ELR (cell line): ENCODE measurements around the gene SRP68.

Experiments
- DNase-seq: peaks from one replicate; pipeline ENCODE4 v3.0.0-alpha.2; 2015; ENCODE audit warnings: low read depth

The SRP68 gene

GRCh38 chr17:76072148-76072858 lies at the start of gene SRP68:
Gene SRP68, minus strand, starts transcription at chr17:76072517. Its CDS starts 26 bp downstream, at chr17:76072491.
- peak; percentile 95 for DNase-seq

GRCh38 chr17:76121932-76122430 lies 49.7 kb upstream of the SRP68 start:
- peak; percentile 43 for DNase-seq

- DNase-seq: no peak
These were observed 48.3 kb upstream of the SRP68 start for GRCh38 chr17:76120658-76121008.

- DNase-seq: no peak
These were observed 47.4 kb upstream of the SRP68 start for GRCh38 chr17:76119409-76120371.

- no peak for DNase-seq
These were observed 42.9 kb upstream of the SRP68 start for GRCh38 chr17:76115138-76115754.

- no peak for DNase-seq
These were observed 39.6 kb upstream of the SRP68 start for GRCh38 chr17:76111956-76112355.

GRCh38 chr17:76107509-76107908 lies 35.2 kb upstream of the SRP68 start:
- peak; percentile 63 for DNase-seq

- no peak for DNase-seq
These were observed 34.4 kb upstream of the SRP68 start for GRCh38 chr17:76106703-76107102.

GRCh38 chr17:76104896-76105231 lies 32.5 kb upstream of the SRP68 start:
- no peak for DNase-seq

GRCh38 chr17:76104140-76104895 lies 32.0 kb upstream of the SRP68 start:
- no peak for DNase-seq

GRCh38 chr17:76103274-76104139 lies 31.2 kb upstream of the SRP68 start, which contains the start of gene EXOC7:
Gene EXOC7, minus strand, starts transcription at chr17:76103787. Its CDS starts 95 bp downstream, at chr17:76103692.
- peak; percentile 95 for DNase-seq

- peak; percentile 21 for DNase-seq
These were observed 30.6 kb upstream of the SRP68 start for GRCh38 chr17:76102944-76103273.

- DNase-seq: no peak
These were observed 25.5 kb upstream of the SRP68 start for GRCh38 chr17:76097716-76098295.

GRCh38 chr17:76095943-76096342 lies 23.6 kb upstream of the SRP68 start:
- DNase-seq: no peak

GRCh38 chr17:76094046-76094445 lies 21.7 kb upstream of the SRP68 start:
- no peak for DNase-seq

- DNase-seq: no peak
These were observed 20.5 kb upstream of the SRP68 start for GRCh38 chr17:76092526-76093413.

GRCh38 chr17:76091526-76092286 lies 19.4 kb upstream of the SRP68 start:
- DNase-seq: no peak

- no peak for DNase-seq
These were observed 18.3 kb upstream of the SRP68 start for GRCh38 chr17:76090517-76091129.
